ENCODE measurements around the gene PARP3. TPM values are rescaled to one million over a fixed set of nuclear protein-coding genes. Genes with fewer than 3 reads are reported as not detected.

Gene PARP3
- total and polyA plus RNA-seq, 9 of the 15 experiments (the other 6 are each of a cell fraction or from before 2014, with no cell fraction given), result 0.46 to 6.6 (median 4.5) TPM

DNA sequence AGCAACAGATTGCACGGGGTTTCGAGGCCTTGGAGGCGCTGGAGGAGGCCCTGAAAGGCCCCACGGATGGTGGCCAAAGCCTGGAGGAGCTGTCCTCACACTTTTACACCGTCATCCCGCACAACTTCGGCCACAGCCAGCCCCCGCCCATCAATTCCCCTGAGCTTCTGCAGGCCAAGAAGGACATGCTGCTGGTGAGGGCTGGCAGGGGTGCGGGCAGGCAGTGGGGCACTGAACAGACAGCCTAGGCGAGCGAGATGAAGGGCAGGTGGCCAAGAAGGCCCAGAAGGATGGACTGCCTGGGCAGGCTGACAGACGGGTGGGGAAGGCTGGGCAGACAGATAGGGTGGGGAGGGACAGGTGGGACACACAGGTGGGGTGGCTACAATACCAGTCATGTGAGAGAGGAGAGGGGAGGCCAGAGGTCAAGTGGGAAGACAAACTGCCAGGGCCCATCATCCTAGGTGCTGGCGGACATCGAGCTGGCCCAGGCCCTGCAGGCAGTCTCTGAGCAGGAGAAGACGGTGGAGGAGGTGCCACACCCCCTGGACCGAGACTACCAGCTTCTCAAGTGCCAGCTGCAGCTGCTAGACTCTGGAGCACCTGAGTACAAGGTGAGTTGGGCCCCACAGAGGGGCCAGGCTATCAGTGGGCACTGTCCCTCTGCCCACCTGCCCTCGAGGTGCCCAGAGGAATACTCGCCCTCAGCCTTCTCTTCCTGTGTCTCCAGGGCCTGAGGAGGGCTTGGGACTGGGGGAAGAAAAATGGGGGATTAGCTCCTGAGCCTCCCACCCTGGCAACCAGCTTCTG lies 3.1 kb downstream of the PARP3 start (continued):
- TF ChIP-seq, protein P1, sequence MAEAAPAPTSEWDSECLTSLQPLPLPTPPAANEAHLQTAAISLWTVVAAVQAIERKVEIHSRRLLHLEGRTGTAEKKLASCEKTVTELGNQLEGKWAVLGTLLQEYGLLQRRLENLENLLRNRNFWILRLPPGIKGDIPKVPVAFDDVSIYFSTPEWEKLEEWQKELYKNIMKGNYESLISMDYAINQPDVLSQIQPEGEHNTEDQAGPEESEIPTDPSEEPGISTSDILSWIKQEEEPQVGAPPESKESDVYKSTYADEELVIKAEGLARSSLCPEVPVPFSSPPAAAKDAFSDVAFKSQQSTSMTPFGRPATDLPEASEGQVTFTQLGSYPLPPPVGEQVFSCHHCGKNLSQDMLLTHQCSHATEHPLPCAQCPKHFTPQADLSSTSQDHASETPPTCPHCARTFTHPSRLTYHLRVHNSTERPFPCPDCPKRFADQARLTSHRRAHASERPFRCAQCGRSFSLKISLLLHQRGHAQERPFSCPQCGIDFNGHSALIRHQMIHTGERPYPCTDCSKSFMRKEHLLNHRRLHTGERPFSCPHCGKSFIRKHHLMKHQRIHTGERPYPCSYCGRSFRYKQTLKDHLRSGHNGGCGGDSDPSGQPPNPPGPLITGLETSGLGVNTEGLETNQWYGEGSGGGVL (CRISPR knock-in tag; IDR thresholded peaks at IDR 0.05), result no peak
- TF ChIP-seq FOXJ2 (tag; IDR thresholded peaks at IDR 0.05) (no peak), TRIM24 (IDR thresholded peaks at IDR 0.05) (no peak)

DNA sequence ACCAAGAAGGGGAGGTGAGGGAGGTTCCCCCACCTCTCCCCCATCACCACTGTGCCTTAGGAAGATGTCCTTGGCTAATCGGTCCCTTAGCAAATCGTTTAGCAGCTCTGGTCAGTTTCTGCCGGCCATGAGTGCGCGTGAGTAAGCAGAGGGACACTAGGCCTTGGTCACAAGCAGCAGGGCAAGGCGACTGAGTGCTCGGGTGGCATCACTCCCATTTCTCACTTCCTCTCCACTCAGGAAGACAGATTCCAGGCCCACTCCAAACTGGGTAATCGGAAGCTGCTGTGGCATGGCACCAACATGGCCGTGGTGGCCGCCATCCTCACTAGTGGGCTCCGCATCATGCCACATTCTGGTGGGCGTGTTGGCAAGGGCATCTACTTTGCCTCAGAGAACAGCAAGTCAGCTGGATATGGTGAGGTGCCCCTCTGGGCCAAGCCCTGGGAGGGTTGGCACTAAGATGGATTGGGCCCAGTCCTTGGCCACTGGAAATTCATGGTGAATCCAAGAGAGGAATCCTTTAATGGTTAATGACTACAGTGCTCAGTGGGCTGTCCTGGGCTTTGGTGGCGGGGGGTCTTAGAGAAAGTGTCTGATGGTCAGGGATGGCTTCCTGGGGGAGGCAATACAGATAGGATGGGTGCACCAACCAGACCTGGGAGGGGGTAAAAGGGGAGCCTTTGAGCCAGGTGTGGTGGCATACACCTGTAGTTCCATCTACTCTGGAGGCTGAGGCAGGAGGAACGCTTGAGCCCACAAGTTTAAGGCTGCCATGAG lies 4.0 kb downstream of the PARP3 start:
- TF ChIP-seq NCOR1 (IDR thresholded peaks at IDR 0.05), result no peak
- TF ChIP-seq, protein P2, sequence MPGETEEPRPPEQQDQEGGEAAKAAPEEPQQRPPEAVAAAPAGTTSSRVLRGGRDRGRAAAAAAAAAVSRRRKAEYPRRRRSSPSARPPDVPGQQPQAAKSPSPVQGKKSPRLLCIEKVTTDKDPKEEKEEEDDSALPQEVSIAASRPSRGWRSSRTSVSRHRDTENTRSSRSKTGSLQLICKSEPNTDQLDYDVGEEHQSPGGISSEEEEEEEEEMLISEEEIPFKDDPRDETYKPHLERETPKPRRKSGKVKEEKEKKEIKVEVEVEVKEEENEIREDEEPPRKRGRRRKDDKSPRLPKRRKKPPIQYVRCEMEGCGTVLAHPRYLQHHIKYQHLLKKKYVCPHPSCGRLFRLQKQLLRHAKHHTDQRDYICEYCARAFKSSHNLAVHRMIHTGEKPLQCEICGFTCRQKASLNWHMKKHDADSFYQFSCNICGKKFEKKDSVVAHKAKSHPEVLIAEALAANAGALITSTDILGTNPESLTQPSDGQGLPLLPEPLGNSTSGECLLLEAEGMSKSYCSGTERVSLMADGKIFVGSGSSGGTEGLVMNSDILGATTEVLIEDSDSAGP (CRISPR knock-in tag; IDR thresholded peaks at IDR 0.05), result no peak
- no peak for TF ChIP-seq MYC (IDR thresholded peaks at IDR 0.05; ENCODE audit: low read depth, low read length)
- TF ChIP-seq MYC (CRISPR knock-in tag; IDR thresholded peaks at IDR 0.05; ENCODE audit: borderline replicate concordance, low read depth), result no peak
- no peak for TF ChIP-seq SOX6 (IDR thresholded peaks at IDR 0.05)
- no peak for TF ChIP-seq HNRNPH1 (optimal IDR thresholded peaks at IDR 0.05; ENCODE audit: low read depth, low read length)
- TF ChIP-seq, protein P3, sequence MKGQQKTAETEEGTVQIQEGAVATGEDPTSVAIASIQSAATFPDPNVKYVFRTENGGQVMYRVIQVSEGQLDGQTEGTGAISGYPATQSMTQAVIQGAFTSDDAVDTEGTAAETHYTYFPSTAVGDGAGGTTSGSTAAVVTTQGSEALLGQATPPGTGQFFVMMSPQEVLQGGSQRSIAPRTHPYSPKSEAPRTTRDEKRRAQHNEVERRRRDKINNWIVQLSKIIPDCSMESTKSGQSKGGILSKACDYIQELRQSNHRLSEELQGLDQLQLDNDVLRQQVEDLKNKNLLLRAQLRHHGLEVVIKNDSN (CRISPR knock-in tag; IDR thresholded peaks at IDR 0.05), result no peak
- no peak for TF ChIP-seq ZBTB1 (CRISPR knock-in tag; IDR thresholded peaks at IDR 0.05; ENCODE audit: borderline replicate concordance, low read depth)
- no peak for TF ChIP-seq RUNX1 (IDR thresholded peaks at IDR 0.05; ENCODE audit: low read depth)
- Histone ChIP-seq H3K4me2 (ENCODE audit: insufficient read depth, low read length) (no peak overlapping the region), H2AFZ (ENCODE audit: low read depth, low read length) (no peak overlapping the region), H3K9me3 (replicated peaks; ENCODE audit: control insufficient read depth, insufficient read depth, low read depth, low read length) (no peaks in the 10 kb centered on the region), H3K79me2 (ENCODE audit: control insufficient read depth, insufficient read depth, low read length) (peaks cover 7% of the 10 kb centered on the region), H3K9me1 (ENCODE audit: control insufficient read depth, insufficient read depth, low read length) (no peaks in the 10 kb centered on the region), H3K9ac (ENCODE audit: insufficient read depth in 1 of 2, low read depth in 2 of 2, low read length in 2 of 2) (no peak overlapping the region), H3K4me1 (replicated peaks in 1 of 2; ENCODE audit: control insufficient read depth in 2 of 2, insufficient read depth in 2 of 2, low read length in 2 of 2) (peaks cover 10 to 25% of the 10 kb centered on the region in 2 experiments; a peak in 4 of 5 replicates), H3K27ac (ENCODE audit: extremely low read depth, low read depth, low read length) (no peak overlapping the region), H3K36me3 (ENCODE audit: control insufficient read depth, insufficient read depth, low read length) (no peaks in the 10 kb centered on the region), H3K4me3 (no peak overlapping the region), H3K27me3 (ENCODE audit: control insufficient read depth in 2 of 2, insufficient read depth in 2 of 2, low read length in 2 of 2) (no peaks in the 10 kb centered on the region), H4K20me1 (replicated peaks; ENCODE audit: control insufficient read depth, insufficient read depth, low read length) (no peaks in the 10 kb centered on the region)
- WGBS (ENCODE audit: insufficient coverage, low coverage, missing lambda C conversion rate), result 63% methylated on average over 13 of the region's 14 CpGs
- BruUV-seq (replicated peaks), result no TSS peak
- CTCF ChIA-PET (ENCODE audit: low intra/inter-chr PET ratio), result no interaction called here
- FAIRE-seq (no peak), ATAC-seq (no peak), DNase-seq (ENCODE audit: extremely low read depth in 1 of 4, low spot score in 3 of 4) (no peak)
- POLR2A ChIA-PET, result interaction anchor here (0.6 to 1.1 kb wide), 2 partner anchors 23 to 371 kb away, joined by 3 read pairs; no protein-coding TSS in a partner anchor
- intact Hi-C loops (cut with micrococcal nuclease), result no loop called here
- in situ Hi-C loops (cut with MboI), result no loop called here
